ENCODE results near the gene TBC1D10B. TPM values are rescaled to one million over a fixed set of nuclear protein-coding genes. Genes with fewer than 3 reads are reported as not detected.
A peak's percentile ranks its signal among the peaks of the same experiment; 100 is the strongest.

TBC1D10B gene
- total RNA-seq, 1 experiment from 2014 or later, result 36.0 TPM

DNA sequence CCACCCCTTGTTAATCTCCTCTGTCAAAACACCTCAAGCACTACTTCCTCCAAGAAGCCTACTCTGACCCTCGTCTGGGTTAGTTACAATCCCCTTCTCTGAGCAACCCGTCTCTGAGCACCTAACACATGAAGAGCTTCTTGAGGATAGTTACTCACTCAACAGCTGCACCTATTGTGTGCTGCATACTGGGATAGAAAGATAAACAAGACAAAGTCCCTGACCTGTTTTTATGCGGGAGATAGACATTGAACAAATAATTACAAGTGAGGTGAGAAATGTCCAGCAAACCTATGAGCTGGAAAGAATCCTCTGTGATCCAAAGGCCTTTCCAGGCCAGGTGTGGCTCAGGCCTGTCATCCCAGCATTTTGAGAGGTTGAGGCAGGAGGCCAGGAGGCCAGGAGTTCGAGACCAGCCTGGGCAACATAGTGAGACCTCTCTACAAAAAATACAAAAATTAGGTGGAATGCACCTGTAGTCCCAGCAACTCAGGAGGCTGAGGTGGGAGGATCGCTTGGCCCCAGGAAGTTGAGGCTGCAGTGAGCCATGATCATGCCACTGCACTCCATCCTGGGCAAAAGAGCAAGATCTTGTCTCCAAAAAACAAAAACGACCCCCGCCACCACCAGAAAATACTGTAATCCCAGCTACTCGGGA lies 31.6 kb upstream of the TBC1D10B start:
- Histone ChIP-seq H3F3A (ENCODE audit: low read length, unreplicated experiment) (no peaks in the 10 kb centered on the region), H3K9me3 (ENCODE audit: low read length) (no peaks in the 10 kb centered on the region), H4K20me1 (ENCODE audit: low read length) (no peaks in the 10 kb centered on the region), H3K36me3 (ENCODE audit: low read depth, low read length) (no peaks in the 10 kb centered on the region), H3K4me2 (ENCODE audit: low read length) (no peak overlapping the region), H3K9me2 (replicated peaks; ENCODE audit: low read length) (no peaks in the 10 kb centered on the region), H3K9ac (ENCODE audit: low read length) (no peak overlapping the region), H3K79me2 (ENCODE audit: low read length) (peaks cover 8% of the 10 kb centered on the region), H3K4me1 (ENCODE audit: insufficient read depth, low read length) (peaks cover 7% of the 10 kb centered on the region; the same call in 1 of the 2 replicates), H3K27ac (ENCODE audit: low read length) (no peak overlapping the region), H3K4me3 (ENCODE audit: low read length) (no peak overlapping the region), H3K27me3 (ENCODE audit: low read length) (no peaks in the 10 kb centered on the region), H2AFZ (ENCODE audit: low read length) (no peak overlapping the region)
- intact Hi-C loops (cut with micrococcal nuclease), result no loop called here
- DNase-seq, result no peak
- TF ChIP-seq EZH2 (IDR thresholded peaks at IDR 0.05; ENCODE audit: low read length, unreplicated experiment) (no peak), EZH2phosphoT487 (IDR thresholded peaks at IDR 0.05; ENCODE audit: borderline replicate concordance, low read length) (no peak)
- TF ChIP-seq, protein P1, sequence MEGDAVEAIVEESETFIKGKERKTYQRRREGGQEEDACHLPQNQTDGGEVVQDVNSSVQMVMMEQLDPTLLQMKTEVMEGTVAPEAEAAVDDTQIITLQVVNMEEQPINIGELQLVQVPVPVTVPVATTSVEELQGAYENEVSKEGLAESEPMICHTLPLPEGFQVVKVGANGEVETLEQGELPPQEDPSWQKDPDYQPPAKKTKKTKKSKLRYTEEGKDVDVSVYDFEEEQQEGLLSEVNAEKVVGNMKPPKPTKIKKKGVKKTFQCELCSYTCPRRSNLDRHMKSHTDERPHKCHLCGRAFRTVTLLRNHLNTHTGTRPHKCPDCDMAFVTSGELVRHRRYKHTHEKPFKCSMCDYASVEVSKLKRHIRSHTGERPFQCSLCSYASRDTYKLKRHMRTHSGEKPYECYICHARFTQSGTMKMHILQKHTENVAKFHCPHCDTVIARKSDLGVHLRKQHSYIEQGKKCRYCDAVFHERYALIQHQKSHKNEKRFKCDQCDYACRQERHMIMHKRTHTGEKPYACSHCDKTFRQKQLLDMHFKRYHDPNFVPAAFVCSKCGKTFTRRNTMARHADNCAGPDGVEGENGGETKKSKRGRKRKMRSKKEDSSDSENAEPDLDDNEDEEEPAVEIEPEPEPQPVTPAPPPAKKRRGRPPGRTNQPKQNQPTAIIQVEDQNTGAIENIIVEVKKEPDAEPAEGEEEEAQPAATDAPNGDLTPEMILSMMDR (conservative IDR thresholded peaks at IDR 0.05; ENCODE audit: low read depth, low read length), result no peak
- BruUV-seq (replicated peaks), result no TSS peak
- POLR2A ChIA-PET (ENCODE audit: unreplicated experiment), result no interaction called here
- CTCF ChIA-PET, result no interaction called here
- ATAC-seq, result no peak

DNA sequence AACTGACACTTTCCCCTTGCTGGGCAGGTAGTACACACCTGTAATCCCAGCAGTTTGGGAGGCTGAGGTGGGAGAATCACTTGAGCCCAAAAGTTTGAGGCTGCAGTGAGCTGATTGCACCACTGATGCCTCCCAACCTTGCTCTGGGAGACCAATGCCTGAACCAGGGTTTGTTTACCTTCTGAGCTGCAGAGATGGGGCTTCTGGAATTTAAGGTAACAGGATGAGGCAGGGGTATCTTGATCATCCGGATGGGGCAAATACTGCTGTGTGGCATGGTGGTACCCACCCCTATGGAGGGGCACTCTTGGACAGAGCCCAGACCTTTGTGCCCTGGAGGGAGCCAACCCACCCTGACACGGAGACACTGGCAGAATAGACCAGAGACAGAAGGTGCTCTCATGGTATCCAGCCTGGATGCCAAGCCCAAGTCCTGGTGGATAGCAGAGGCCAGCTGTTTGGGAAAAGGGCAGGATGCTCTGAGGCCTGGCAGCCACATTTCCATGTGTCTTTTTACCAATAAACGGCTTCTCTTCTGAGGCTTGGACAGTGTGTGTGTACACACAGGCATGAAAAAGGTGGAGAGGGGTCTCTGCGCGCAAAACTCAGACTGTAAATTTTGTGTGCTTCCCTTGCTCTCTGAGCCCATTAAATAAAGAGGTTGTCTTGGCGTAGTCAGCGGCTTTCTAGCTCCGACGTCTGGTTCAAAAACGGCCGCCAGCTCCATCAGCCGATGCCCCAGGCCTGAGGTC lies 29.3 kb upstream of the TBC1D10B start:
- TF ChIP-seq EZH2phosphoT487 (IDR thresholded peaks at IDR 0.05; ENCODE audit: borderline replicate concordance, low read length) (no peak), EZH2 (IDR thresholded peaks at IDR 0.05; ENCODE audit: low read length, unreplicated experiment) (no peak)
- TF ChIP-seq, protein P1 (conservative IDR thresholded peaks at IDR 0.05; ENCODE audit: low read depth, low read length), result no peak
- Histone ChIP-seq H3F3A (ENCODE audit: low read length, unreplicated experiment) (no peaks in the 10 kb centered on the region), H3K4me1 (ENCODE audit: insufficient read depth, low read length) (0 out of 2 replicates have a peak, but pooled peaks cover 4% of the 10 kb centered on the region), H3K9me3 (ENCODE audit: low read length) (no peaks in the 10 kb centered on the region), H2AFZ (ENCODE audit: low read length) (peak overlapping the region; percentile 98), H4K20me1 (ENCODE audit: low read length) (no peaks in the 10 kb centered on the region), H3K9me2 (replicated peaks; ENCODE audit: low read length) (no peaks in the 10 kb centered on the region), H3K27me3 (ENCODE audit: low read length) (no peaks in the 10 kb centered on the region), H3K9ac (ENCODE audit: low read length) (peak overlapping the region; percentile 91), H3K36me3 (ENCODE audit: low read depth, low read length) (no peaks in the 10 kb centered on the region), H3K4me2 (ENCODE audit: low read length) (peak overlapping the region; percentile 98), H3K79me2 (ENCODE audit: low read length) (peaks cover 20% of the 10 kb centered on the region), H3K4me3 (ENCODE audit: low read length) (peak overlapping the region; percentile 83), H3K27ac (ENCODE audit: low read length) (peak overlapping the region; percentile 73)
- intact Hi-C loops (cut with micrococcal nuclease), result no loop called here
- ChIA-PET CTCF (no interaction called here), POLR2A (ENCODE audit: unreplicated experiment) (no interaction called here)
- DNase-seq (peak; percentile 9), ATAC-seq (no peak)
- no TSS peak for BruUV-seq (replicated peaks)

Measured in PC-3 (cell line).